Transverse colon (tissue), 4 donors: ENCODE results near the gene GSTM5. TPM values are rescaled to one million over a fixed set of nuclear protein-coding genes. Genes with fewer than 3 reads are reported as not detected.

Experiments used
- DNase-seq: peaks from one replicate; pipeline ENCODE4 v3.0.0-alpha.2; 2019
- H3K27ac ChIP-seq, 4 donors: fragments of 200-600 bp; sonication (generic); 2 replicates each; pipeline ENCODE4 v1.5.1; 2016 to 2018; ENCODE audit warnings: inconsistent platforms in 4 of 4
- H3K27me3 ChIP-seq: fragments of 200-600 bp; sonication (generic); 2 replicates; pipeline ENCODE4 v1.5.1; 2017; ENCODE audit warnings: inconsistent platforms
- H3K36me3 ChIP-seq, 4 donors: fragments of 200-600 bp; sonication (generic); 2 replicates each; pipeline ENCODE4 v1.5.1; 2017 to 2019; ENCODE audit warnings: inconsistent platforms in 4 of 4
- H3K4me1 ChIP-seq, 4 donors: fragments of 200-600 bp; sonication (generic); 2 replicates each; pipeline ENCODE4 v1.5.1; 2017 to 2020; ENCODE audit warnings: inconsistent platforms in 4 of 4
- H3K4me3 ChIP-seq, 4 donors: fragments of 200-600 bp; sonication (generic); 1 replicate in 1 of 4; 2 replicates in 3 of 4; pipeline versions ENCODE4 v1.5.1 to v1.6.1; 2017 to 2019; ENCODE audit warnings: inconsistent platforms in 4 of 4
- H3K9me3 ChIP-seq, 2 donors: fragments of 200-600 bp; sonication (generic); 2 replicates each; pipeline ENCODE4 v1.5.1; 2017 to 2019; ENCODE audit warnings: inconsistent platforms in 2 of 2
- CTCF ChIP-seq, 5 experiments: fragments of 200-600 bp in 3 of 5; fragments of 450-650 bp in 2 of 5; sonication (generic) in 3 of 5; IDR thresholded peaks; 1 replicate in 2 of 5; 2 replicates in 3 of 5; pipeline ENCODE4 v1.5.1; 2016 to 2017; ENCODE audit warnings: antibody characterized with exemption in 5 of 5, inconsistent platforms in 3 of 5, mild to moderate bottlenecking in 2 of 5, moderate library complexity in 1 of 5
- EP300 ChIP-seq: sonication (generic); formaldehyde crosslinking; IDR thresholded peaks from one replicate; pipeline ENCODE4 v1.6.1; 2017; ENCODE audit warnings: antibody characterized with exemption, low read depth
- POLR2A ChIP-seq: fragments of 450-650 bp; IDR thresholded peaks from one replicate; pipeline ENCODE4 v1.6.1; 2016; ENCODE audit warnings: antibody characterized with exemption, mild to moderate bottlenecking, moderate library complexity
- POLR2AphosphoS5 ChIP-seq, 3 donors: sonication (generic); formaldehyde crosslinking; IDR thresholded peaks; one replicate each; pipeline ENCODE4 v1.6.1; 2016; ENCODE audit warnings: antibody characterized with exemption in 3 of 3
- WGBS, 2 donors: methylation state at CpG; one replicate each; pipeline ENCODE4 v1.1.5; 2018; ENCODE audit warnings: low coverage in 1 of 2; 5-methylcytosine and 5-hydroxymethylcytosine counted together
- in situ Hi-C, 4 donors: fragments of 200-750 bp; cut with MboI; loops; one replicate each; pipeline versions ENCODE4 v1.15.0 to v1.15.1; 2017; ENCODE audit warnings: low sequenced_read_pairs in 3 of 4, low pct_ligation_motif_present in 1 of 4, low pct_unique_long_range_greater_than_20kb in 1 of 4
- intact Hi-C: fragments of 100-400 bp; cut with DNase I; formaldehyde crosslinking; loops from one replicate; pipeline ENCODE4 v1.15.1; 2023; ENCODE audit warnings: low total_unique reads
- total RNA-seq, 4 donors: library from RNA; depleted of rRNA; stranded (reverse); fragments of >200 nt; gene quantifications; one replicate each; pipeline ENCODE4 v1.1.0, GENCODE V29; 2016

The GSTM5 gene
- total RNA-seq, 4 donors from 2014 or later: 1.2 to 1.4 TPM; not detected in 2

DNA sequence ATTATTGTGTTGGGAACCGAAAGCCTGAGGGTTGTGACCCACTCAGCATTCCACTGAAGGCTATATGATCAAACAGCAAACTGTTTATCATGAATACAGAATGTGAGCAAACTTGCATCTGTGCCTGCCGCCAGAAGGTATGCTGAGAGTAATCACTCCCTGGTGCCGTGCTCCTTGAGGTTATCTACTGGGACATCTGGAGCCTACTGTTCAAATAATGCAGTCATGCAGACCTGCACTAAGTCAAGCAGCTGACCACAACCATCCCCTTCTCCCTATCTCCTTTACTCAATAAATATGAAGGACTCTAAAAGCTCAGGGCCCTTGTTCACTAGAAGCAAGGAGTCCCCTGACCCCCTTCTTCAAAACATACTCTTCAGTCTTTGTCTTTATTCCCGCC, 13.5 kb downstream of the GSTM5 start:
- WGBS, 2 donors: 88 to 95% methylated on average over 4 of the region's 4 CpGs
- in situ Hi-C loops: no loop called here
- Histone ChIP-seq H3K27me3 (no peaks in the 10 kb centered on the region), H3K4me1 (peaks cover 0 to 4% (median under 1%) of the 10 kb centered on the region in 4 donors), H3K27ac (no peak overlapping the region), H3K4me3 (no peak overlapping the region), H3K36me3 (no peaks in the 10 kb centered on the region), H3K9me3 (no peaks in the 10 kb centered on the region)
- TF ChIP-seq POLR2AphosphoS5 (IDR thresholded peaks at IDR 0.05) (no peak), POLR2A (no peak), EP300 (no peak)
- intact Hi-C loops: no loop called here
- no peak for DNase-seq

DNA sequence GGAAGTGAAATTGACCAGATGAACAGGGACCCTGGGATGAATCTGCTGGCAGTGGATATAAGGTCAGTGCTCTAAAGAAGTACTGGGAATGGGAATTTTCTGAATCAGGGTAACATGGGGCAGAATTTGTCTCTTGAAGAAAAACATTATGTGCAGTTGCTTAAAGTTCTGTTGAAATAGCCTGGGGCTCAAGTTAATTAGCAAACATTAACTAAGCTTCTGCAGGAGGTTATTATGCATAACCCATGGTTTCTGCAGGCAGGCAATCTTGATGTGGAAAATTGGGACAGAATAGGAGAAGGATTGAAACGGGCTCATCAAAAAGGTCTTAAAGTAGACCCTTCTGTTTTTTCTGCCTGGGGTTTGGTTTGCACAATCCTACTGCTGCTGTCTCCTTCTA, 14.0 kb downstream of the GSTM5 start:
- Histone ChIP-seq H3K36me3 (no peaks in the 10 kb centered on the region), H3K4me1 (peaks cover 0 to 4% (median under 1%) of the 10 kb centered on the region in 4 donors), H3K9me3 (no peaks in the 10 kb centered on the region), H3K4me3 (no peak overlapping the region), H3K27ac (no peak overlapping the region), H3K27me3 (no peaks in the 10 kb centered on the region)
- TF ChIP-seq POLR2A (no peak), EP300 (no peak), CTCF (IDR thresholded peaks at IDR 0.05) (no peak), POLR2AphosphoS5 (IDR thresholded peaks at IDR 0.05) (no peak)
- 68 to 100% methylated on average over 1 of the region's 1 CpG for WGBS, 2 donors
- no peak for DNase-seq
- in situ Hi-C loops: no loop called here
- intact Hi-C loops: no loop called here

- TF ChIP-seq EP300 (no peak), CTCF (IDR thresholded peaks at IDR 0.05) (no peak), POLR2AphosphoS5 (IDR thresholded peaks at IDR 0.05) (no peak), POLR2A (no peak)
- H3K4me1 ChIP-seq: peaks cover 0 to 10% (median 2%) of the 10 kb centered on the region in 4 donors
- intact Hi-C loops (no loop called here), in situ Hi-C loops (no loop called here)
- 92 to 93% methylated on average over 6 to 12 of the region's 12 CpGs for WGBS, 2 donors
- no peaks in the 10 kb centered on the region for H3K9me3 ChIP-seq
- H3K4me3 ChIP-seq: no peak overlapping the region
- H3K27me3 ChIP-seq: no peaks in the 10 kb centered on the region
- H3K36me3 ChIP-seq: no peaks in the 10 kb centered on the region
- no peak for DNase-seq
- H3K27ac ChIP-seq: no peak overlapping the region
These were observed 14.8 kb downstream of the GSTM5 start for GRCh38 chr1:109726728-109727373.

GRCh38 chr1:109728870-109729269, 16.8 kb downstream of the GSTM5 start:
- Histone ChIP-seq H3K9me3 (no peaks in the 10 kb centered on the region), H3K27me3 (no peaks in the 10 kb centered on the region), H3K4me3 (no peak overlapping the region), H3K4me1 (peaks cover 0 to 16% (median 1%) of the 10 kb centered on the region in 4 donors), H3K27ac (no peak overlapping the region), H3K36me3 (no peaks in the 10 kb centered on the region)
- DNase-seq: peak; percentile 41
- no peak for TF ChIP-seq EP300
- TF ChIP-seq POLR2AphosphoS5 (IDR thresholded peaks at IDR 0.05): no peak
- TF ChIP-seq POLR2A: no peak
- no peak for TF ChIP-seq CTCF (IDR thresholded peaks at IDR 0.05)
- WGBS, 2 donors: 57 to 92% methylated on average over 1 to 7 of the region's 7 CpGs
- intact Hi-C loops (no loop called here), in situ Hi-C loops (no loop called here)

DNA sequence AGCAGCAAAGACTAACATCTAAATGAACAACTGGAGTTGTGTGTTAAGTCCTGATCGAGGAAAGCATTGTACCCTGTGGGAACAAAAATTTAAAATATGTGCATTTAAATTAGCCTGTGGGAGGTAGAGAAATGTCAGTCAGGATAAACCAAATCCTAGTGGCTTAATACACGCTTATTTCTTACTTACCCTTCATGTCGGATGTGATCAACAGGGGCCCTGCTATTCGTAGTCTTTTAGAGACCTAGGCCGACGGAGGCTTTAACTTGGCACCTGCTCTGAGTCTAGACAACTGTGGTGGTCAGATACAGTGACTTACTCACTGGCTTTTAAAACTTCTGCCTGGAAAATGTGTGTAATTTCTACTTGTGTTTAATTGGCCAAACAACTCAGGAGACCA, 18.6 kb downstream of the GSTM5 start:
- H3K4me1 ChIP-seq: peaks cover 0 to 16% (median 1%) of the 10 kb centered on the region in 4 donors
- H3K36me3 ChIP-seq: no peaks in the 10 kb centered on the region
- intact Hi-C loops: no loop called here
- no peak for TF ChIP-seq CTCF (IDR thresholded peaks at IDR 0.05)
- TF ChIP-seq POLR2AphosphoS5 (IDR thresholded peaks at IDR 0.05): no peak
- no peak for TF ChIP-seq POLR2A
- no peak for TF ChIP-seq EP300
- no peak overlapping the region for H3K27ac ChIP-seq
- in situ Hi-C loops: no loop called here
- no peak overlapping the region for H3K4me3 ChIP-seq
- no peak for DNase-seq
- 80 to 89% methylated on average over 6 of the region's 6 CpGs for WGBS, 2 donors
- no peaks in the 10 kb centered on the region for H3K9me3 ChIP-seq
- no peaks in the 10 kb centered on the region for H3K27me3 ChIP-seq
